Measurements from ENCODE around the gene NHLRC1. TPM values are rescaled to one million over a fixed set of nuclear protein-coding genes. Genes with fewer than 3 reads are reported as not detected.
A peak's percentile ranks its signal among the peaks of the same experiment; 100 is the strongest.

The NHLRC1 gene
- total RNA-seq, 1 donor from 2014 or later, result 2.3 TPM

- H3K36me3 ChIP-seq, result no peaks in the 10 kb centered on the region
- no peak overlapping the region for H3K27ac ChIP-seq
- no peak for TF ChIP-seq CTCF (IDR thresholded peaks at IDR 0.05)
- no peaks in the 10 kb centered on the region for H3K9me3 ChIP-seq
- H3K4me3 ChIP-seq, result no peak overlapping the region
- DNase-seq (no peak), ATAC-seq (no peak)
- H3K4me1 ChIP-seq, result no peaks in the 10 kb centered on the region
- no peaks in the 10 kb centered on the region for H3K27me3 ChIP-seq
- intact Hi-C loops (cut with DNase I), result no loop called here
Observed at GRCh38 chr6:18091382-18091781, 31.1 kb downstream of the NHLRC1 start.

GRCh38 chr6:18090349-18090786, 32.1 kb downstream of the NHLRC1 start:
- intact Hi-C loops (cut with DNase I), result no loop called here
- Histone ChIP-seq H3K36me3 (no peaks in the 10 kb centered on the region), H3K4me3 (no peak overlapping the region), H3K4me1 (no peaks in the 10 kb centered on the region), H3K27me3 (no peaks in the 10 kb centered on the region), H3K9me3 (no peaks in the 10 kb centered on the region), H3K27ac (no peak overlapping the region)
- no peak for TF ChIP-seq CTCF (IDR thresholded peaks at IDR 0.05)
- DNase-seq (no peak), ATAC-seq (no peak)

- Histone ChIP-seq H3K27me3 (no peaks in the 10 kb centered on the region), H3K4me3 (no peak overlapping the region), H3K36me3 (no peaks in the 10 kb centered on the region), H3K27ac (no peak overlapping the region), H3K9me3 (no peaks in the 10 kb centered on the region), H3K4me1 (no peaks in the 10 kb centered on the region)
- TF ChIP-seq CTCF (IDR thresholded peaks at IDR 0.05), result no peak
- ATAC-seq (peak; percentile 95), DNase-seq (peak; percentile 73)
- intact Hi-C loops (cut with DNase I), result no loop called here
Observed at GRCh38 chr6:18088419-18089296, 33.8 kb downstream of the NHLRC1 start.

GRCh38 chr6:18087396-18088165, 34.9 kb downstream of the NHLRC1 start:
- no peak for TF ChIP-seq CTCF (IDR thresholded peaks at IDR 0.05)
- Histone ChIP-seq H3K36me3 (no peaks in the 10 kb centered on the region), H3K4me3 (no peak overlapping the region), H3K9me3 (no peaks in the 10 kb centered on the region), H3K27me3 (no peaks in the 10 kb centered on the region), H3K4me1 (peaks cover 3% of the 10 kb centered on the region), H3K27ac (no peak overlapping the region)
- intact Hi-C loops (cut with DNase I), result no loop called here
- DNase-seq (no peak), ATAC-seq (no peak)

GRCh38 chr6:18081025-18081668, 41.3 kb downstream of the NHLRC1 start:
- no peak for DNase-seq
- H3K27ac ChIP-seq, result no peak overlapping the region

More at GRCh38 chr6:18081025-18081668, 41.3 kb downstream of the NHLRC1 start:
- ATAC-seq, result no peak
- Histone ChIP-seq H3K4me3 (no peak overlapping the region), H3K36me3 (no peaks in the 10 kb centered on the region), H3K27me3 (no peaks in the 10 kb centered on the region), H3K9me3 (no peaks in the 10 kb centered on the region), H3K4me1 (peaks cover 3% of the 10 kb centered on the region)
- TF ChIP-seq CTCF (IDR thresholded peaks at IDR 0.05), result no peak
- intact Hi-C loops (cut with DNase I), result no loop called here
